GM18498 (cell line): ENCODE data around the gene NDUFA11.
"Not testable (repeated sequence)": the region's sequence is repeated elsewhere in the genome, so short reads cannot be mapped to it uniquely, and the experiment has no call there.

ENCODE experiments used
- ATAC-seq: cut with Tn5 transposase; IDR thresholded peaks from one replicate; pipeline ENCODE4 v1.9.1; 2021; ENCODE audit warnings: mild to moderate bottlenecking, moderate library complexity; ENCODE audit not compliant: unreplicated experiment

The NDUFA11 gene

GRCh38 chr19:5891572-5891937 lies 12.0 kb downstream of the NDUFA11 start:
- ATAC-seq = no peak

DNA sequence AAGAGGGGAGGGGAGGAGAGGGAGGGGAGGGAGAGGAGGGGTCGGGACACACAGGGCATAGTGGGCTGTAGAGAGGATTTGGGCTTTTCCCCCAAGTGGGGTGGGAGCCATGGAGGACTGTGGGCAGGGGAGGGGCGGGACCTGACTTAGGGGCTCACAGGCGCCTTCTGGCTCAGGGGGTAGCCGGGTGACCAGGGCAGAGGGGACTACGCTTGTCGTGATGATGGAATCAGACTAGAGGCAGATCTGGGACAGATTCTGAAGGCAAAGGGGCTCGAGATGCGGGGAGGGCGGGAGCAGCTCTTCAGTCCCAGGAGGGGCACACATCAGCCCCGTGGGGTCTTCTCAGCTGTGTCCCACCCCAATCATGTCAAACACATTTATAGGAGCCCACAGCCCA lies 13.5 kb downstream of the NDUFA11 start:
- no peak for ATAC-seq

DNA sequence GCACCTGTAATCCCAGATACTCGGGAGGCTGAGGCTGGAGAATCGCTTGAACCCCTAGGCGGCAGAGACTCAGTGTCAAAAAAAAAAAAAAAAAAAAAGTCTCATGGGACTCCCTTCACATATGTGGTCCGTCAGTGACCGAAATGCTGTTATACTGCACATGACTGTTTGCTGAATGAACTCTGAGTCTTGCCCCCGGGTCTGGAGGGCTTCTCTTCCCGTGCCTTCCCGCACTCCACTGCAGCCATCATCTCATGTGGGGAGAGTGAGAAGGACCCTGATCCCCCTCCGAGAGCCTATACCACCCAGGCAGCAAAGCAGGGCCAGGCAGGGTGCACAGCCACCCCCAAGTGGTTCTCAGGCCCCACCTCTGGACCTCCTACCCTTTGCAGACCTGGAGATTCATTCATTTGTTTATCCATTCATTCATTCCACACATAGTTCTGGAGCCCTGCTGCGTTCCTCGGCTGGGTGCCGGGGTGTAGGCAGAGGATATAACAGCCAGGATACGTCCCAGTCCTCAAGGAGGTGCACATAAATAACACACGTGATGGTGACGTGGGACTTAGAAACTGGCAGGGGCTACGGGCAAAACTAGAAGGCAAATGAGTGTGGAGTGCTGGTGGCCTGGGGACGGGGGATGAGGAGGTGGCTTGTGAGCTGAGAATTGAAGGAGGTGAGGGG lies 14.2 kb downstream of the NDUFA11 start:
- ATAC-seq = no peak

GRCh38 chr19:5884065-5884811 lies 19.4 kb downstream of the NDUFA11 start:
- not testable (repeated sequence) for ATAC-seq

GRCh38 chr19:5883157-5883873 lies 20.3 kb downstream of the NDUFA11 start:
- not testable (repeated sequence) for ATAC-seq

DNA sequence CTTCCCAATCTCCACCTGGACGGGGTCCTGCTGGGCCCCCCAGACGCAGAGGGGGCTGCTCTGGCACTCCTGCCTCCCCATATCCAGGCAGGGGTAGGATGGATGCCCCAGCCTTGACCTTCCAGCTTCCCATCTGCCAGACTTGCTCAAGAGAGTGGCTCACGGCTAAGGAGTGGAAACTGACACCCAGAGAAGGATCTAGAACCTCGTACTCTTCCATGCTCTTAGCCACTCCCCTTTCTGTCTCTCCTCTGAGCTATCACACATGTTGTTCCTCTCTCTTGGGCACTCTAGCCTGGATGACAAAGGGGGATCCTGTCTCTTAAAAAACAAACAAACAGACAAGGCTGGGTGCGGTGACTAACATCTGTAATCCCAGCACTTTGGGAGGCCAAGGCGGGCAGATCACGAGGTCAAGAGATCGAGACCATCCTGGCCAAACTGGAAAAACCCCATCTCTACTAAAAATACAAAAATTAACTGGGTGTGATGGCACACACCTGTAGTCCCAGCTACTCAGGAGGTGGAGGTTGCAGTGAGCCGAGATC lies 21.1 kb downstream of the NDUFA11 start:
- ATAC-seq = no peak

DNA sequence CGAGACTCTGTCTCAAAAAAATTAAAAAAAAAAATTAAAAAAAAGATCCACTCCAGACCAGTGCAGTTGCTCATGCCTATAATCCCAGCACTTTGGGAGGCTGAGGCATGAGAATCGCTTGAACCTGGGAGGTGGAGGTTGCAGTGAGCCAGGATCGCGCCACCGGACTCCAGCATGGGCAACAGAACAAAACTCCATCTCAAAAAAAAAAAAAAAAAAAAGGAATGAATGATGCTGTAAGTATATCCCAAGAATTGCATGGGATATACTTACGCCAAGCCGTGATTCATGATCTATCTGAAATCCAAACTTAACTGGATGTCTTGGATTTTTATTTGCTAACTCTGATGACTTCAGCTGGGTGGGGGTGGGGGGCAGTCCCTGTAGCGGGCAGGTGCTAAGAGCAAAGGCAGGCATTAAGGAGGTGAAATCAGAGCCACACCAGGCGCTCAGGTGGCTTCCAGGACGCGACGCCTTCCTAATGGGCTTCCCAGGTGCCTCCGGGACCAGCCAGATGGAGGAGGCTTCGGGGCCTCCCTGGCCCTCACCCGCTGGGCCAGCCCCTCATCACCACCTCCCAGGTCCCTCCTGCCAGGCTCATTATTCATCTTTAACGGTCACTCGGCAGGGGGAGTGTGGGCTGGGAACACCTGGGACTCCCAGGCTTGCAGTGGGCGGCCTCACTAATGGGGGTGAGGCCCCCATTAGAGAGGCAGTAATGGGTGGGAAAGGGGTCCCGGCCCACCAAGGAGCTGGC lies 21.9 kb downstream of the NDUFA11 start:
- ATAC-seq = no peak

DNA sequence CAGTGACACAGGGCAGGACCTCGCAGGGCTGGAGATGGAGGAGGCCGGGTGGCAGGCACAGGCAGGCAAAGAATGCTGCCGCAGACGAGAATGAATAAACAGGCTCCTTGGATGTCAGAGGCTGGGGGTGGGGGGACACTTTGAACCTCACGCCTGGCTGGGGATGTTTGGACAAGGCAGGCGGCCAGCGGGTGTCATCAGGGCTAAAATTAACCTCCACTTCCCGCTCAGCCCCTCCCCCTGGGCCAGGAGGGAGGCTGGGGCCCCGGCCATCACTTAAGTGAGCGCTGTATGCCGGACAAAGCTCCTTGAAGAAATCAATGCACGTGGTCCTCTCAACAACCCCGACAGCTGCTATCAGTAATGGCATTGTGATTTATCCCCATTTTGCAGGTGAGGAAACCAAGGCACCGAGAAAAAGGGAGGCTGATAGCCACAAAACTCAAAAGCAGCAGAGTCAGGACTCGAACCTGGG lies 22.9 kb downstream of the NDUFA11 start:
- ATAC-seq = no peak

- no peak for ATAC-seq
Measured at GRCh38 chr19:5880196-5880595, 23.4 kb downstream of the NDUFA11 start.

DNA sequence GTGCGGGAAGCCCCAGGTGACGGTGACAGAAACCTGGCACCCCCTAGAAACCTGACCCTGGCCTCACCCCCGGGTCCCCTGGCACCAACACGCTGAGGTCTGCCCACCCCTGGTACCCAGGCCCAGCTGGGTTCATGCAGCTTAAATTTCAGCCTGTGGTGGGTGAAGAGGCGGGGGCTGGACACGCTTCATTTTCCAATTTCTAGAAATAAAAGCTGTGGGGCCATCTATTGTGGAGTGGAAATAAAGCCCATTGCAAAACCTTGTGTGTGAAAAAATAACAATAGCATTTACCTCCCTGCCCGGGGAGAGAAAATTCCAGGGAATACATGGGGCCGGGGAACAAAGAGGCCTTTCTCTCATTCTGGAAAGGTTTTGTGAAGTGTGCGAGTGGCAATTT lies 25.7 kb downstream of the NDUFA11 start:
- ATAC-seq = no peak

DNA sequence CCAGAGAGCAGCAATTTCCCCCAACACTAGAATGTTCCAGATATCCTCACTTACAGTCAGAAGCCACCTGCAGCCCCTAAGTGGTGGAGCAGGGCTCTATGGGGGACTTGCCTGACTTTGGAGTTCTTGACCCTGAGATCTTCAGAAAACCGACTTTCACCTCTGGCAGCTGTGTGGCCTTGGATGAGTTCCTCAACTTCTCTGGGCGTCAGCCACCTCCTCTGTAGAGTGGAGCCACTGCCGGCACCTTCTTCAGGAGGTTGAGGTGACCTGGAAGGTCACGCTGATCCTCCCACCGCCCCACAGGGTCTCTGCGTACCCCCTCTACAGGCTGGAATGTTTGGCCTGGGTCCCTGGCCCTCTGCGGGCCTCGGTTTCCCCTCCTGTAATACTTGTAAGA lies 26.2 kb downstream of the NDUFA11 start:
- ATAC-seq = no peak

GRCh38 chr19:5874496-5874895 lies 29.1 kb downstream of the NDUFA11 start:
- ATAC-seq = not testable (repeated sequence)

DNA sequence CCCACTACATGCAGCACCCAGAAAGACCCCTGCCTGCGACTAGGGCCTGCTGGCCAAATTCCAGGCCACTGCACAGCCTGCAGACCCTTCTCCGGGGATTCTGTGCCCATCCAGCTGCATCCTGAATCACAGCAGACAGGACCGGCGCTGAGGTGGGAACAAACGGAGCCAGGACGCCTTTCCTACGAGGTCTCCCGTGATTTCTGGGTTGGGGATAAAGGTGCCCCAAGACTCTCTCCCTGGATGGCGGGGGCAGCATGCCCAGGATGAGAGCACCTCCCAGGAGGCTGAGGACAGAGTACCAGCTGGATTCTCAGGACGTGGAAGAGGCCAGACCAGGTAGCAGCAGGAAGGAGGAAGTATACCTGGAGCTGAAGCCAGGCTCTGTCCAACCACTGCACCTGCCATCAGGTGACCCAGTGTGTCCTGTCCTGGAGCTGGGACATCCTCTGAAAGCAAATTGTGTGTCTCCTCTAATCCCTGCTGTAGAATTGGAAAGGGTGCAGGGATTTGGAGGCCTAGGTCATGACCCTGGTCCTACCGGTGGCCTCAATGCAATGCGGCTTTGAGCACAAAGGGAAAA lies 29.9 kb downstream of the NDUFA11 start:
- ATAC-seq = no peak

DNA sequence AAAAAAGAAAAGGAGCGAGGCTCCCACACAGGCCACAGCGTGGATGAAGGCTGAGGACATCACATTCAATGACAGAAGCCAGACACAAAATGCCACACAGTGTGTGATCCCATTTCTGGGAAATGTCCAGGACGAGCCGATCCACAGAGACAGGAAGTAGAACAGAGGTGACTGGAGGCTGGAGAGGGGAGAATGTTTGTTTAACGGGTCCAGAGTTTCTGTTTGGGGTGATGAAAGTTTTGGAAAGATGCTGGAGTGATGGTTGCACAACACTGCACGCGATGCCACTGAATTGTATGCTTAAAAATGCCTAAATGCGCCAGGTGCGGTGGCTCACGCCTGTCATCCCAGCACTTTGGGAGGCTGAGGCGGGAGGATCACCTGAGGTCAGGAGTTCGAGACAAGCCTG lies 32.6 kb downstream of the NDUFA11 start:
- ATAC-seq = no peak

GRCh38 chr19:5867201-5868136 lies 36.1 kb downstream of the NDUFA11 start:
- no peak for ATAC-seq

DNA sequence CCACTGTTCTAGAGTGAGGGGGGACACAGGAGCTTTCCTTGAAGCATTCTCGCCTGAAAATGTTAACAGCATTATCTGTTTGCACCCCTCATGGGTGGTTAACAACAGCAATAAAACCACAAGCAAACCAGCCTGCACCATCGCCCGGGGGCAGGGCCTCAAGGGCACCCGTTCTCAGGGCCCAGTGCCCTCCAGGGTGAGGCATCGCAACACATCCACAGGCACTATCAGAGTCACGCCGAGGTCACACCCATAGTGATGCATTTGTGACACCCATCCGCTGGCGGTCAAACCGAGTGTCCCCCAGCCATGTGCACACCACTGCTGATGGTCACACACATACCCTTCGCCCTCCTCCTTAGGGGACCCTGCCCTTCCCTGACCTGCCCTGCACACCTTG lies 37.8 kb downstream of the NDUFA11 start:
- ATAC-seq = no peak

- no peak for ATAC-seq
Measured at GRCh38 chr19:5864725-5865486, 38.7 kb downstream of the NDUFA11 start.

DNA sequence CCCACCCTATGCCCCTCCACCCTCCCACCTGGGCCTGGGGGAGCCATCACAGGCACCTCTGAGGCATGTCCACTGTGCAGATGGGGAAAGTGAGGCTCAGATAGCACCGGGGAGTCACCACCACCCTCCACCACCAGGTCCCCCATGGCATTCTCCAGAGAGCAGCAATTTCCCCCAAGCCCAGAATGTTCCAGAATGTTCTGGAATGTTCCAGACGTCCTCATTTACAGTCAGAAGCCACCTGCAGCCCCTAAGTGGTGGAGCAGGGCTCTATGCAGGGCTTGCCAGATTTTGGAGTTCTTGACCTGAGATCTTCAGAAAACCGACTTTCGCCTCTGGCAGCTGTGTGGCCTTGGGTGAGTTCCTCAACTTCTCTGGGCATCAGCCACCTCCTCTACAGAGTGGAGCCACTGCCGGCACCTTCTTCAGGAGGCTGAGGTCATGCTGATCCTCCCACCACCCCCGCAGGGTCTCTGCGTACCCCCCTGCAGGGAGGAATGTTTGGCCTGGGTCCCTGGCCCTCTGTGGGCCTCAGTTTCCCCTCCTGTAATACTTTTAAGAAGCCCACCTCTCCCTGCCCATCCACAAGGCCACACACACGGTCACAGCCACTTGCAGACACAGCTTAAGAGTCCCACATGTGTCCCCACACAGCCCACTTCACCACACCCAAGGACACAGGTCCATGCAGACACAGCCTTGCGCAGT lies 39.4 kb downstream of the NDUFA11 start:
- ATAC-seq = no peak
